ENCODE data around the gene SALL2.

GRCh38 chr14:21537090-21537424 lies 10.9 kb upstream of the SALL2 start:
- TF ChIP-seq, protein P1, sequence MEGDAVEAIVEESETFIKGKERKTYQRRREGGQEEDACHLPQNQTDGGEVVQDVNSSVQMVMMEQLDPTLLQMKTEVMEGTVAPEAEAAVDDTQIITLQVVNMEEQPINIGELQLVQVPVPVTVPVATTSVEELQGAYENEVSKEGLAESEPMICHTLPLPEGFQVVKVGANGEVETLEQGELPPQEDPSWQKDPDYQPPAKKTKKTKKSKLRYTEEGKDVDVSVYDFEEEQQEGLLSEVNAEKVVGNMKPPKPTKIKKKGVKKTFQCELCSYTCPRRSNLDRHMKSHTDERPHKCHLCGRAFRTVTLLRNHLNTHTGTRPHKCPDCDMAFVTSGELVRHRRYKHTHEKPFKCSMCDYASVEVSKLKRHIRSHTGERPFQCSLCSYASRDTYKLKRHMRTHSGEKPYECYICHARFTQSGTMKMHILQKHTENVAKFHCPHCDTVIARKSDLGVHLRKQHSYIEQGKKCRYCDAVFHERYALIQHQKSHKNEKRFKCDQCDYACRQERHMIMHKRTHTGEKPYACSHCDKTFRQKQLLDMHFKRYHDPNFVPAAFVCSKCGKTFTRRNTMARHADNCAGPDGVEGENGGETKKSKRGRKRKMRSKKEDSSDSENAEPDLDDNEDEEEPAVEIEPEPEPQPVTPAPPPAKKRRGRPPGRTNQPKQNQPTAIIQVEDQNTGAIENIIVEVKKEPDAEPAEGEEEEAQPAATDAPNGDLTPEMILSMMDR (IDR thresholded peaks at IDR 0.05) = no peak
- no peak for TF ChIP-seq POLR2AphosphoS5 (IDR thresholded peaks at IDR 0.05)
- TF ChIP-seq EP300 (IDR thresholded peaks at IDR 0.05) = no peak
